ENCODE results near the gene BYSL. TPM values are rescaled to one million over a fixed set of nuclear protein-coding genes. Genes with fewer than 3 reads are reported as not detected.

Gene BYSL
- total and polyA plus RNA-seq, 9 of the 15 experiments (the other 6 are each of a cell fraction or from before 2014, with no cell fraction given), result 22.2 to 92.3 (median 53.4) TPM

DNA sequence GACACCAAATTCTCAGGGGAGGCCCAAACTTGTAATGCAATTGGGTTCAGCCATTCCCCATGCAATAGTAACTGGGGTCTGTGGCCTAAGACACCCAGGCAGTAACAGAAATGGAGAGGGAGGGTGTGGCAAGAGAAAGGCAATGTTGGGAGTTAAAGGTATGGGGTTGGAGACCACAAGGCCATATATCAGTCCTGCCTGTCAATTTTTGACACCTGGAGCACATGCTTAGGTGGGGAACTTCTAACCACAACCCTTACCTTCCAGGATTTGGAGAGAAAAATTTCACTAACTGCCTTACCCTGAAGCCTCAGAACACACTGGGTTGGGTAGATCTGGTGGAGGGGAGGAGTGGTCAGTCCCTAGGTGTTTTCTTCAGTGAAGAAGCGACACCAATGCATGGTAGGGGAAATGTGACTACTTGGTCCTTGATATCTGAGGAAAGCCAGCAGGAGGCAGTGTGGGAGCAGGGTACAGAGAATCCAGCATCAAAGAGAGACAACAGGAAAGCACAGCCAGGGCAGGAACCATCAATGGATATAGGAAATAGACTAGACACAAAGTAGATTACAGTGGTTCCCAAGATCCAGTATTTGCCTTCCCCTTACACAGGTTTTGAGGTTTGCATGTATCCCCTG is 19.3 kb upstream of the BYSL start (continued):
- no peak for TF ChIP-seq ZFP36 (IDR thresholded peaks at IDR 0.05; ENCODE audit: low read depth, low read length, partially characterized antibody)
- TF ChIP-seq, protein P1, sequence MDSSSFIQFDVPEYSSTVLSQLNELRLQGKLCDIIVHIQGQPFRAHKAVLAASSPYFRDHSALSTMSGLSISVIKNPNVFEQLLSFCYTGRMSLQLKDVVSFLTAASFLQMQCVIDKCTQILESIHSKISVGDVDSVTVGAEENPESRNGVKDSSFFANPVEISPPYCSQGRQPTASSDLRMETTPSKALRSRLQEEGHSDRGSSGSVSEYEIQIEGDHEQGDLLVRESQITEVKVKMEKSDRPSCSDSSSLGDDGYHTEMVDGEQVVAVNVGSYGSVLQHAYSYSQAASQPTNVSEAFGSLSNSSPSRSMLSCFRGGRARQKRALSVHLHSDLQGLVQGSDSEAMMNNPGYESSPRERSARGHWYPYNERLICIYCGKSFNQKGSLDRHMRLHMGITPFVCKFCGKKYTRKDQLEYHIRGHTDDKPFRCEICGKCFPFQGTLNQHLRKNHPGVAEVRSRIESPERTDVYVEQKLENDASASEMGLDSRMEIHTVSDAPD (CRISPR knock-in tag; IDR thresholded peaks at IDR 0.05), result no peak
- TF ChIP-seq HNRNPL (IDR thresholded peaks at IDR 0.05; ENCODE audit: low read depth, low read length), result no peak
- TF ChIP-seq HCFC1 (IDR thresholded peaks at IDR 0.05; ENCODE audit: low read depth, low read length), result no peak
- no peak for TF ChIP-seq ZKSCAN3 (CRISPR knock-in tag; IDR thresholded peaks at IDR 0.05)
- no peak for TF ChIP-seq ZFX (CRISPR knock-in tag; IDR thresholded peaks at IDR 0.05)
- TF ChIP-seq BRD4 (IDR thresholded peaks at IDR 0.05), result no peak
- no peak for TF ChIP-seq NRF1 (conservative IDR thresholded peaks at IDR 0.05 in 1 of 2, IDR thresholded peaks at IDR 0.05 in 1 of 2)
- no peak for TF ChIP-seq ZNF121 (CRISPR knock-in tag; conservative IDR thresholded peaks at IDR 0.05)
- no peak for TF ChIP-seq ERF (CRISPR knock-in tag; IDR thresholded peaks at IDR 0.05)
- no peak for TF ChIP-seq ZNF184 (CRISPR knock-in tag; IDR thresholded peaks at IDR 0.05)
- TF ChIP-seq TBP (optimal IDR thresholded peaks at IDR 0.05; ENCODE audit: low read depth, low read length), result no peak
- no peak for TF ChIP-seq POLR2A (conservative IDR thresholded peaks at IDR 0.05)
- TF ChIP-seq SIN3A (IDR thresholded peaks at IDR 0.05; ENCODE audit: borderline replicate concordance in 2 of 2, control insufficient read depth in 1 of 2, low read depth in 2 of 2, low read length in 2 of 2), result no peak
- TF ChIP-seq PTTG1 (tag; IDR thresholded peaks at IDR 0.05; ENCODE audit: low read depth), result no peak
- TF ChIP-seq, protein P2, sequence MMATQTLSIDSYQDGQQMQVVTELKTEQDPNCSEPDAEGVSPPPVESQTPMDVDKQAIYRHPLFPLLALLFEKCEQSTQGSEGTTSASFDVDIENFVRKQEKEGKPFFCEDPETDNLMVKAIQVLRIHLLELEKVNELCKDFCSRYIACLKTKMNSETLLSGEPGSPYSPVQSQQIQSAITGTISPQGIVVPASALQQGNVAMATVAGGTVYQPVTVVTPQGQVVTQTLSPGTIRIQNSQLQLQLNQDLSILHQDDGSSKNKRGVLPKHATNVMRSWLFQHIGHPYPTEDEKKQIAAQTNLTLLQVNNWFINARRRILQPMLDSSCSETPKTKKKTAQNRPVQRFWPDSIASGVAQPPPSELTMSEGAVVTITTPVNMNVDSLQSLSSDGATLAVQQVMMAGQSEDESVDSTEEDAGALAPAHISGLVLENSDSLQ (IDR thresholded peaks at IDR 0.05), result peak; percentile 64
- TF ChIP-seq RAD21 (CRISPR knock-in tag; conservative IDR thresholded peaks at IDR 0.05 in 1 of 2, IDR thresholded peaks at IDR 0.05 in 1 of 2), result peak; percentile 96 to 98
- peak in 1 of 2 experiments; percentile 49; a peak in 1 of 4 replicates for TF ChIP-seq FOXK2 (conservative IDR thresholded peaks at IDR 0.05 in 1 of 2, IDR thresholded peaks at IDR 0.05 in 1 of 2; ENCODE audit: low read depth in 2 of 2)
- no peak for TF ChIP-seq POLR3G (IDR thresholded peaks at IDR 0.05; ENCODE audit: extremely low read depth, insufficient read length, insufficient replicate concordance)
- TF ChIP-seq NFIX (CRISPR knock-in tag; IDR thresholded peaks at IDR 0.05; ENCODE audit: low read depth), result no peak
- no peak for TF ChIP-seq TAL1 (IDR thresholded peaks at IDR 0.05)
- TF ChIP-seq, protein P3, sequence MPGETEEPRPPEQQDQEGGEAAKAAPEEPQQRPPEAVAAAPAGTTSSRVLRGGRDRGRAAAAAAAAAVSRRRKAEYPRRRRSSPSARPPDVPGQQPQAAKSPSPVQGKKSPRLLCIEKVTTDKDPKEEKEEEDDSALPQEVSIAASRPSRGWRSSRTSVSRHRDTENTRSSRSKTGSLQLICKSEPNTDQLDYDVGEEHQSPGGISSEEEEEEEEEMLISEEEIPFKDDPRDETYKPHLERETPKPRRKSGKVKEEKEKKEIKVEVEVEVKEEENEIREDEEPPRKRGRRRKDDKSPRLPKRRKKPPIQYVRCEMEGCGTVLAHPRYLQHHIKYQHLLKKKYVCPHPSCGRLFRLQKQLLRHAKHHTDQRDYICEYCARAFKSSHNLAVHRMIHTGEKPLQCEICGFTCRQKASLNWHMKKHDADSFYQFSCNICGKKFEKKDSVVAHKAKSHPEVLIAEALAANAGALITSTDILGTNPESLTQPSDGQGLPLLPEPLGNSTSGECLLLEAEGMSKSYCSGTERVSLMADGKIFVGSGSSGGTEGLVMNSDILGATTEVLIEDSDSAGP (CRISPR knock-in tag; IDR thresholded peaks at IDR 0.05), result no peak
- TF ChIP-seq, protein P4, sequence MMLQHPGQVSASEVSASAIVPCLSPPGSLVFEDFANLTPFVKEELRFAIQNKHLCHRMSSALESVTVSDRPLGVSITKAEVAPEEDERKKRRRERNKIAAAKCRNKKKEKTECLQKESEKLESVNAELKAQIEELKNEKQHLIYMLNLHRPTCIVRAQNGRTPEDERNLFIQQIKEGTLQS (IDR thresholded peaks at IDR 0.05), result no peak
- TF ChIP-seq, protein P4 (CRISPR knock-in tag; conservative IDR thresholded peaks at IDR 0.05), result no peak
